Iris pigment epithelial cell (primary cell): ENCODE results near the gene CDKL1.

ENCODE experiments used
- DNase-seq: peaks from one replicate; pipeline ENCODE4 v3.0.0-alpha.2; 2011; ENCODE audit warnings: low read depth

The CDKL1 gene

DNA sequence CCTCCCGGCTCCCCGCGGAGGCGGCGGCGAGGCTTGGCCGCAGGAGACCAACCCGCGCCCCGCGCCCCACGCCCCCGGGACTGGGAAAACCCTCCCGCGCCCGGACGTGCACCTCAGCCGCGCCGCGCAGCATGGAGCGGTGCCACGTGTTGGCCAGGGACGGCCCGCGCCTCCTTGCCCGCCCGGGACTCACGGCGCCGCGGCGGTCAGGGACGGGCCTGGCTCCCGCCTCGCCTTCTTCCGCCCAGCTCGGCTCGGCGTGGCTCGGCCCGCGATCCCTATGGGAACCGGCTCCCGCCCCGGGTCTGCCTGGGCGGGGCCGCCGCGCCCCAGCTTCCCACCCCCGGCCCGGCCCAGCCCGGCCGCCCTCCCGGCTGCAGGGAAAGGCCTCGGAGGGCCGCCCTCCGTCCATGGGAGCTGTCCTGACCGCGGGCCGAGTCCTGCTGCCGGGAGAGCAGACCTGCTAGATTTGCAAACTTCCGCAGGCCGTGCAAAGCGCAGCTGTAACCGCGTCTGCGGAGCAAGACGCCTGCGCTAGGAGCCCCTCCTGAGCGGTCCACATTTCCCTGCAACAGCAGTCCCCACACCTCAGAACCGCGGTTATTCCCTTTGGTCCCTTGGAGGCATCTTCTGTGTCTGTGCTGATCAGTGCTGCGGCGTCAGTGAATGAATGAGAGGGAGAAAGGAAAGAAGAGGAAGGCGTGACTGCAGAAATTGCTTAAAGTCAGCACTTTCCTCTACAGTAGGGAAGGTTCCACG is at the start of gene CDKL1:
Gene CDKL1 (minus strand): TSS at position 251 of the 759 bp plus-strand sequence. CDS start 1,013 bp downstream, outside the sequence.
- DNase-seq = peak; percentile 68

DNA sequence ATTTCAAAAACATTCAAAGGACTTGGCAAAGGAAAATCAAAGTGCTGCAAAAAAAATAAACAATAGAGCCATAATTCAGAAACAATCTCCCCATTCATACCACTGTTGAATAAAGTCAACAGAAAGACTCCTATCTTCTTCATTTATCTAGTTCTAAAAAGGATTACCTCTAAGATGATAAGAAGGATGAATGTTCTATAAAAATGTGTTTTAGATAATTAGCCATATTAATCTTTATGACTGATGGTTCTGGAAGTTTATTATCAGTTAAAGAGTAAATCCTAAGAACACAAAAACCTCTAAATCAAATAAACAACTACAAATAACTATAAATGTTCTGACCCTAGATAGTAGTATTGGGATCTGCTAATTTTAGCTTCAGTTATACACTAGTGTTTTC is 37.8 kb upstream of the CDKL1 start:
- DNase-seq = no peak

DNA sequence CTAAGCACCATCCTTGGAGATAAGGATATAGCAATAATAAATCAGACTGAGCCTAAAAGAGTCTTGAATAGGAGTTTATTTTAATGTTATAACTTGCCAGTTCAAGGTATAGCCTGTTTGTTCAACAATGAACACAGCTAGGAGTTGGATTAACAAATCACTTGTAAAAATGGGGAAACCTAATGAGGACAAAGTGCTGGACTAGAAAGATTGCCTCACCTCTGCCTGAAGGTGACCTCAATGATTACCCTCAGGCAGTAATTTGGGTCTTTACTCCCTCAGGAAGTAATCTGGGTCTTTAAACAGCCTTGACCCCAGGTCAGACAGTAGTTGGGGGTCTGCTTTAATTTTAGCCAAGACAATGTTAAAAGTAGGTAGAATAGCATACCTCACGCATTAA is 35.5 kb upstream of the CDKL1 start:
- DNase-seq = no peak

DNA sequence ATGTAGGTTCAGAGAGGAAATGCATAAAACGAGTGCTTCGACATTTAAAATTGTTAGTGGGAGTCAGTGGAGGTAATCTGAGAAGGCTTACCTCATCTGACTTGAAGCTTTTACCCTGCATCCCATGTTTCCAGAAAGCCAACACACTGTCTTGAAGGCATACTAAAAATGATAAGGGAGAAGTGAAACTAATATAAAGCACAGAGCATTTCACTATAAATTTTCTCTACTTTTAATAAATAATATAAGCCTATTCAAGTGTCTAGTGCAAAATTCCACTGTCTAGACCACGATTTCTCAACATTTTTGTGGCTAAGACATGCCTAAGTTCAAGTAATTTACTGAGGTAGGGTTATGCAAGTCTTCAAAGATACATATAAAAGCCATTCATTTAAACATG is 29.1 kb upstream of the CDKL1 start:
- peak; percentile 93 for DNase-seq

- DNase-seq = no peak
These were observed 28.4 kb upstream of the CDKL1 start for GRCh38 chr14:50425105-50425504.

- DNase-seq = no peak
These were observed 26.8 kb upstream of the CDKL1 start for GRCh38 chr14:50423529-50423928.

- no peak for DNase-seq
These were observed 24.8 kb upstream of the CDKL1 start for GRCh38 chr14:50421499-50421898.

- DNase-seq = peak; percentile 76
These were observed 21.2 kb upstream of the CDKL1 start for GRCh38 chr14:50417853-50418252.

GRCh38 chr14:50410921-50411320 is 14.2 kb upstream of the CDKL1 start:
- peak; percentile 93 for DNase-seq

DNA sequence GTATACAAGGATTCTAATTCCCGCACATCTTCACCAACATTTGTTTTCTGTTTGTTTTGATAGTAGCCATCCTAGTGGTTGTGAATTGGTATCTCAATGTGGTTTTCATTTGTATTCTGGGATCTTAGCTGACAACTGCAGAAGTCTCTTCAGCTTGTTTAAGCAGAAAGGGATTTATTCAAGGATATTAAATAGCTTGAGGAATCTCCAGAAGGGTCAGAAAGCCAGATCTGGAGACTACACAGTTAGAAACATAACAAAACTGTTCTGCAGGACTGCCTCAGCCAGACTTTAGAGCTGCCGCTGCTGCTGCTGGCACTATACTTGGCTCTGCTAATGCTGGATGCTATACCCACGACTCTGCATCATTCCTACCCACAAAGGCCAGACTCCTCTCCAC is 13.4 kb upstream of the CDKL1 start:
- DNase-seq = no peak

DNA sequence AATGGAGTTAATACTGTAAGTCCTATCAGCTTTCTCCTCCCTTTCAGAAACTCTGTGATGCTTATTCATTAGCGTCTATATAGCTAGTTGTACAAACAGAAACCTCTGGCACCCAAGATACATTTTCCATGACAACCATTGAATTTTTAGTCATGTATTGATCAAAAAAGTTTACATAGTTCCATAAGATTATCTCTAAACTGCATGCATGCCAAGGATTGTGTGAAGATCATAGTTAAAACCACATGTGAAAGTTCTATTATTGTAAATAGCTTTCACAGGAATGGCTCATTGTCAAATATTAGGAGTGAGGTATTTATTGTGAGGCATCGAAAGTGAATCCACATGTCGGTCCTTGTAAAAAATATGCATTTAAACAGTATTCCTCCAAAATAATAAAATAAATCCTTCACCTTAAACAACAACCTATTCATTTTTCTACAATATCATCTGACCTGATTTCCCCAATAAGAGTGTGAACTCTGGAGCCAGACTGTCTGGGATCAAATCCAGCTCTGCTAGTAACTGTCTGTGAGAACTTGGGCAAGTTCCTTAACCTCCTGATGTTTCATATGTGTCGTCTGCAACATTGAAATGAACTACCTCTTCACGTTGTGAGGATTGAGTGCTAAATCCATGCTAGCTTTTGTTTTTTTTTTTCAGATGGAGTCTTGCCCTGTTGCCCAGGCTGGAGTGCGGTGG is 10.6 kb upstream of the CDKL1 start:
- DNase-seq = peak; percentile 68

- DNase-seq = peak; percentile 30
These were observed 6.7 kb upstream of the CDKL1 start for GRCh38 chr14:50403419-50403818.

GRCh38 chr14:50402965-50403364 is 6.3 kb upstream of the CDKL1 start:
- peak; percentile 26 for DNase-seq

GRCh38 chr14:50400461-50400860 is 3.8 kb upstream of the CDKL1 start:
- DNase-seq = no peak

DNA sequence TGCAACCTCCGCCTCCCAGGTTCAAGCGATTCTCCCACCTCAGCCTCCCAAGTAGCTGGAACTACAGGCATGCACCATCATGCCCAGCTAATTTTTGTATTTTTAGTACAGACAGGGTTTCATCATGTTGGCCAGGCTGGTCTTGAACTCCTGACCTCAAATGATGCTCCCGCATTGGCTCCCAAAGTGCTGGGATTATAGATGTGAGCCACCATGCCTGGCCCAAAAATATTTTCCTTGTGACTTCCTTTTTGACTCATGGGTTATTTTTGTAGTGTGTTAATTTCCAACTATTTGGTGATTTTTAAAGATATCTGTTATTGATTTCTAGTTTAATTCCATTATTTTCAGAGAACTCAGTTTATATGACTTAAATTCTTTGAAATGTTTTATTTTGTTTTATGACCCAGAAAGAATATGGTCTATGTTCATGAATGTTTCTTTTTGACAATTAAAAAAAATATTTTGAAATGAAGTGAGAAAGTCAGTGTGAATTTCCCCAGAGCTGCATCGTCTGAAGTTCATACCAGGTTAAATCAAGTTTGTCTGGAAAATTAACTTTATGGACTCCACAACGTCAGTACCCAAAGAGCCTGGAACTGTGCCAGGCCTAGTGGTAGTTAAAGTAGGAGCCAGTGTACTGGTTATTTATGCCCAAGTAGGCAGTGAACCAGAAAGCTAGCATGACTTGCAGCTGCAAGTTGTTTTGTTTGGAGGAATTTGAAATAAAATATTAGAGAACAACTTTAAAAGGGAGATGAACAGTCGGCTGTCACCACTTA is 2.8 kb upstream of the CDKL1 start:
- DNase-seq = peak; percentile 47

DNA sequence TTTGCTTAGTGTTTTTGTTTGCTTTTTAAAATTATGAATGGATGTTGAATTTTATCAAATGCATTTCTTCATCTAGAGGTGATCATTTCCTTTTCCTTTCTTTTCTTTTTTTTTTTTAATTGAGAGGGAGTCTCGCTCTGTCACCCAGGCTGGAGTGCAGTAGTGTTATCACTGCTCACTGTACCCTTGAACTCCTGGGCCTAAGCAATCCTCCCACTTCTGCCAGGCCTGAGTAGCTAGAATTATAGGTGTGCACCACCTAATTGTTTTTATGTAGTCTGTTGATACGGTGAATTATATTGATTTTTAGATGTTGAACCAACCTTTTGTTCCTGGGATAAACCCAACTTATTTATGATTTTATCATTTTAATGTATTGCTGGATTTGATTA is 1.5 kb upstream of the CDKL1 start:
- DNase-seq = no peak

DNA sequence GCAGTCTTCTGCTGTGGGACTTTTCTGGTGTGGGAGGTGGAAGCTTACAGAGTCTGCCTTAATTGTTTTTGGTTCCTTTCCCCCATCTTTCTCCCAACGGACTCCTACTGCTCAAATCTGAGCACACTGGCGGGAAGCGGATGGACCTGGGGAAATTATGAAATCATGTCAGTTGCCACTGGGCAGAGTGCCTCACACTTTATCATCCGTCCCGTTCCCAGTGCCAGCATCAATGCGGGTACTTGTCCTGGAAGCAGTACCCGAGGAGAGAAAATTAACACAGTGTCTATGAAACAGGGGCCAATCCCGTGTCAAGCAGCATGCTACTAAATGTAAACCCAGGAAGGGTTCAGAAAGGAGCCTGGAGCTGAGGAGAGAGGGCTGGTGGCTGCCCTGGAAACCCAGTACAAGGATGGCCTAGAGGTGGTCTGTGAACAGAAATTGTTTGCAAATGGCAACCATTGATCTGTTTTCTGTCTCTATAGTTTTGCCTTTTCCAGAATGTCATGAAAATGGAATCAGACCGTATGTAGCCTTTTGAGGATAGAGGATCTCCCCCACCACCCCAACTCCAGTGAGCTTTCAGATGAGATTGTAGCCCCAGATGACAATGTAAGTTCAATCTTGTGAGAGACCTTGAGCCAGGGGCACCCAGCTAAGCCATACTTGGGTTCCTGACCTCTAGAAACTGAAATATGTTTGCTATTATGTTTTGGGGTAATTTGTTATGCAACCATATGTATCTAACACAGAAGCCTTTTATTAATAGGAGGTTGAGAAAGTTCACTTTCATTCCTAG is 908 bp upstream of the CDKL1 start:
- DNase-seq = no peak

DNA sequence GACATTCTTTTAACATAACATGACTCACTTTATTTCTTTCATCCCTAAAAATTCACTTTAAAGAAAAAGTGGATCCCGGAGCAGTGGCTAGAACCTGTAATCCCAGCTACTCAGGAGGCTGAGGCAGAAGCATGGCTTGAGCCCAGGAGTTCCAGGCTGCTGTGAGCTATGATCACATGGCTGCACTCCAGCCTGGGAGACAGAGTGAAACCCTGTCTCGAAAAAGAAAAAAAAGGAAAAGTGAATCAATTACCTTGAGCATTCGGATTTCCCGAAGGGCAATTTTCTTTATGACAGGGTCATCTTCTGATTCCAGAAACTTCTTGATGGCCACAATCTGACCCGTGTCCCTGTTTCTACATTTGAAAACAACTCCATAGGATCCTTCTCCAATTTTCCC is 1.2 kb downstream of the CDKL1 start:
- peak; percentile 21 for DNase-seq

DNA sequence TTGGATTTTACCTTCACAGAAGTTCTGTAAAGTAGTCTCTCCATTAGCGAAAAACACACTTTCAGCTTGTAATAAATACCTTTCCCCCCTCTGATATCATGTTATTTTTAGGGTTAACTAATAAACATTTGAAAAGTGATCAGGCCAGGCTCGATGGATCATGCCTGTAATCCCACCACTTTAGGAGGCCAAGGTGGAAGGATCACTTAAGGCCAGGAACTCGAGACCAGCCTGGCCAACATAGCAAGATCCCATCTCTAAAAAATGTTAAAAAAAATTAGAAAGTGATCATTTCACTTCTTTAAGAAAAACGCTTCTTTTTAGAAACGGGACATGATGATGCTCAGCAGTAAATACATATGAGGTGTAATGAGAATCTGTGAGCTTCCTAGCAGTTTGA is 2.0 kb downstream of the CDKL1 start:
- no peak for DNase-seq

DNA sequence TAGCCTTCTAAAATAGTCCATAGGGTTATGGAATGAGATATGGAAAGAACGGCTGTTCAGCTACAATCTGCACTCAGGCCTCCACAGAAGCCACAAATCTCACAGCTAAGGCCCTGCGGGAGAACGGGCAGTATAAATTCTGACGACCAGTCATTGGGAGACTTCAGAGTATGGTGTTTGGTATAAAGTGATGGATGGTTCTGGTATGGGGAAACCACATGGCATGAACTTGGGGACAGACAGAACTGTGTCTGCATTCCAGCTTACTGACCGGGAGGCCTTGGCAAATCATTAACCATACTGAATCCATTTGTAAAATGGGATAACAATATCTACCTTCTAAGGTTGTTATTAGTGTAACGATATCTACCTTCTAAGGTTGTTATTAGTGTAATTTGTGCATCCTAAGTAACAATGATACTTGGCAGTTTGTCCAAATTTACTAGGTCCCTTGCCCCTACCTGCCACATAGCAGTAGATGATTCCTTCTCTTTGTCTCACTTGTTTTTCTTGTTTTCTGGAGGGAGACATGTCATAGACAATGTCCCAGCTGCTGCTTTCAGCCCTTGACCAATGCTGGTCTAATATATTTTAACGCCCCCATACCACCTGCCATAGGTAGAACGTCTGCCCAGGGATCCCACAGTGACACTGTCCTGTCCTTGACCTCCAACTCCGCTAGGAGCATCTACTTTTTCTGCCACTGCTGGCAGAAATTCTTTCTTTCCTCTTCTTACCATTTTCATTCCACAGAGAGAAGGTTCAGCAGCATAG is 6.8 kb downstream of the CDKL1 start:
- DNase-seq = no peak

- no peak for DNase-seq
These were observed 8.3 kb downstream of the CDKL1 start for GRCh38 chr14:50388256-50388931.
